Fibroblast of skin of right quadriceps (primary cell): Measurements from ENCODE around the gene DDX28.

ENCODE experiments used
- DNase-seq: peaks from one replicate; pipeline ENCODE4 v3.0.0-alpha.2; 2013

The DDX28 gene, protein sequence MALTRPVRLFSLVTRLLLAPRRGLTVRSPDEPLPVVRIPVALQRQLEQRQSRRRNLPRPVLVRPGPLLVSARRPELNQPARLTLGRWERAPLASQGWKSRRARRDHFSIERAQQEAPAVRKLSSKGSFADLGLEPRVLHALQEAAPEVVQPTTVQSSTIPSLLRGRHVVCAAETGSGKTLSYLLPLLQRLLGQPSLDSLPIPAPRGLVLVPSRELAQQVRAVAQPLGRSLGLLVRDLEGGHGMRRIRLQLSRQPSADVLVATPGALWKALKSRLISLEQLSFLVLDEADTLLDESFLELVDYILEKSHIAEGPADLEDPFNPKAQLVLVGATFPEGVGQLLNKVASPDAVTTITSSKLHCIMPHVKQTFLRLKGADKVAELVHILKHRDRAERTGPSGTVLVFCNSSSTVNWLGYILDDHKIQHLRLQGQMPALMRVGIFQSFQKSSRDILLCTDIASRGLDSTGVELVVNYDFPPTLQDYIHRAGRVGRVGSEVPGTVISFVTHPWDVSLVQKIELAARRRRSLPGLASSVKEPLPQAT

DNA sequence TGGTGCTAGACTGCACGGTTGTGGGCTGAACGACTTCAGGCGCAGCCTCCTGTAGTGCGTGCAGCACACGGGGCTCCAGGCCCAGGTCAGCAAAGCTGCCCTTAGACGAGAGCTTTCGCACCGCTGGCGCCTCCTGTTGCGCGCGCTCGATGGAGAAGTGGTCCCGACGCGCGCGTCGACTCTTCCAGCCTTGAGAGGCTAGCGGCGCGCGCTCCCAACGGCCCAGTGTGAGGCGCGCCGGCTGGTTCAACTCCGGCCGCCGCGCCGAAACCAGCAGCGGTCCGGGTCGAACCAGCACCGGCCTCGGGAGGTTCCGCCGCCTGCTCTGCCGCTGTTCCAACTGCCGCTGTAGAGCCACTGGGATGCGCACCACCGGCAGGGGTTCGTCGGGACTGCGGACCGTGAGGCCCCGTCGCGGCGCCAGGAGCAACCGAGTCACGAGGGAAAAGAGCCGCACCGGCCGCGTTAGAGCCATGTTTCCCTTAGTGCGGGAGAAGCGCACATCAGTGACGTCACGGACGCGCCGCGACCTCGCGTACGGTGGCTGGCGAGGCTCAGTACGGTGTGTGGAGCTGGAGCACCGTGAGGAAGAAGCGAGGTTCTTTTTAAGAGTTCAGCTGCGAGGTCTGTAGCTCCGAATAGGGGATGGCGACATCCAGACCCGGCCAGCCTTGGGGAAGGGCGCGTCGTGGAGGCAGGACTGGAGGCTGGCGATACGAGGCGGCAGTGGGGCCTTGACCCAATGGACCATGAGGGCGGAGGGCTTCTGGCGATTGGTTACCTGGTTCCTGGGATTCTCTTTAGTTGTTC is at the start of gene DDX28, which contains the start of gene DUS2:
DDX28 (minus strand) TSS at position 505 of the 810 bp plus-strand sequence; CDS start at position 475, 30 bp downstream.
DUS2 (plus strand) TSS at position 557 of the 810 bp plus-strand sequence. CDS start 14,740 bp downstream, outside the sequence.
- DNase-seq: peak; percentile 91

DNA sequence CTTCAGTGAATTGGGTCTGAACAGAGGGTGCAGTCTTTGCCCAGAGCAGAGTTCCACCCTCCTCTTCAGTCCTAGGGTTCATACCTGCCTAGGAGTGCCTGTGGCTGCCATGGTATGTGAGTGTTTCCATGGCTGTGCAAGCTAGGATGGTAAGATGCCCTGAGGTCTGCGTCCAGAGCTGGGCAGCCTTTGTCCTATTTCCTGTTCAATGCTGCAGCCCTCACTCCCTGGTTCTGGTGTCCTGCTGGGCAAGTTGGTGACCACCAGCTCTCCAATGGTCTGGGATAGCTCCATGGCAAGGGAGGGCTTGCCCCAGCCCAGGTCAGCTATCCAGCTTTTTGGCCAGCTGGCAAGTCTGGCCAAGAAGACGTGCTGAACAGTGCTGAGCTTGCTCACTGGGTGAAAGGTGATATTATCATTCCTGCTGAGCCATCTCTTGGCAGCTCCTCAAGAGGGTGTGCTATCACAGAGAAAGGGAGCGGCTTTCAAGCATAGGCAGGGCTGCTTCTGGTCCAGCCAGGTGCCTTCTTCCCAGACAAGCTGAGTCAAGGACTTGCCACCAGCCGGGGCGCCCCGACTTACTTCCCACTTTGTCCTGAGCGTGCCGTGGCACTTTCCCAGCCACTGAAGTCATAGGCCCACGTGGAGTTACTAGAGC is 49.1 kb upstream of the DDX28 start:
- peak; percentile 24 for DNase-seq

DNA sequence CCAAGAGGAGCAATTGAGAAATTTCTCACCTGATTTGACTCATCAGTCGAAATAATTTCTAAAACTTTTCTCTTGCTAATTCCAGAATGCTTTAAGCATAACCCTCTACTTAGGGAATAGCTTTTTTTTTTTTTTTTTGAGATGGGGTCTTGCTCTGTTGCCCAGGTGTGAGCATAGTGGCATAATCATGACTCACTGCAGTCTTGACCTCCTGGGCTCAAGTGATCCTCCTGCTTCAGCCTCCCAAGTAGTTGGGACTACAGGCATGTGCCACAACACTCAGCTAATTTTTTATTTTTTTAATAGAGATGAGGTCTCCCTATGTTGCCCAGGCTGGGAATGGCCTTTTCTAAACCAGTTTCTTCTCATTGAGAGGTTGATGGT is 48.5 kb upstream of the DDX28 start:
- no peak for DNase-seq

DNA sequence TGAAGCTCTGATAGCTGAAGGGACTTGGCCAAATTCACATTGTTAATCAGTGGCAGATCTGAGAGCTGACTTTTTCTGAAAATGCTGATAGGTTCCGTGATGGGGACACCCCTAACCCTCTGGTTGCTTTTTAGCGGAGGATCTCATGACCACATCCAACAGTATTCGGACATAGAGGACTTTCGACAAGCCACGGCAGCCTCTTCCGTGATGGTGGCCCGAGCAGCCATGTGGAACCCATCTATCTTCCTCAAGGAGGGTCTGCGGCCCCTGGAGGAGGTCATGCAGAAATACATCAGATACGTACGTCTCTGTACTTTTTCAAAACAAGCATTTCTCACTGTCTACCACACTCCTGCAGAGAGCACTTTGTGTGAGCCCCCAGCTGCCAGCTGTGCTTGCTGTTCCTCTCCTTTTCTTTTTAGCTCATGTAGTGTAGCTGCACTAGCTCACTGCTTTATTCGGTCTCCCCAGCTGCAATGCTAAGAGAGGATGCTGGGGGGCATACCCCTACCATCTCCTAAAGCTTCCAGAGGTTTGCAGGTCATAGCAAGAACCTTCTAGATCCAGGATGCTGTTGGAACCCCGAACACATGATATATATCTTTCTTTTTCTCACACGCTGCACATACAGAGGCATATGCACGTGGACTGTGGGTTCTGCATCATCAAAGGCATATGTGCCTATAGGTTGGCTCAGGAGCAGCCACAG is 47.9 kb upstream of the DDX28 start:
- no peak for DNase-seq

DNA sequence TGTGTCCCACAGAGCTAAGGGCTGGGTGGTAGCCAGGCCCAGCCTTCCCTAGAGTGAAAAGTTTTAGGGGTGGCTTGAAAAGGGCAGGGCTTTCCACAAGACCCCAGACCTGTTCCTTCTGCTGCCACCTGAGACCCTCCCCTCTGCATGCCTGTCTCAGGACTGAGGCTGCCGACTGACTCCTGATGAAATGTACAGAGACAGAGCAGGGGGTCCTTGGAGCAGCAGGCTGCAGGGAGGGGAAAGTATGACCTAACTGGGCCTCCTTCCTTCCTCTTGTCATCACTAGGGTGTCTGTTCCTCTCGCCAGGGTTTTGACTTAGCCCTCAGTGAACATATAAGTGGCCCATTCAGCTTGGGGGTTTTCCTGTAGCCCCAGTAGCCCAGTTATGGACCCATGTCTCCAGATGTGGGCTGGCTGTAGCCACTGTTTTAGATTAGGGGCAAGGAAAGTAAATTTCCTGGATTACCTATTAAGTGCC is 47.3 kb upstream of the DDX28 start:
- DNase-seq: no peak

DNA sequence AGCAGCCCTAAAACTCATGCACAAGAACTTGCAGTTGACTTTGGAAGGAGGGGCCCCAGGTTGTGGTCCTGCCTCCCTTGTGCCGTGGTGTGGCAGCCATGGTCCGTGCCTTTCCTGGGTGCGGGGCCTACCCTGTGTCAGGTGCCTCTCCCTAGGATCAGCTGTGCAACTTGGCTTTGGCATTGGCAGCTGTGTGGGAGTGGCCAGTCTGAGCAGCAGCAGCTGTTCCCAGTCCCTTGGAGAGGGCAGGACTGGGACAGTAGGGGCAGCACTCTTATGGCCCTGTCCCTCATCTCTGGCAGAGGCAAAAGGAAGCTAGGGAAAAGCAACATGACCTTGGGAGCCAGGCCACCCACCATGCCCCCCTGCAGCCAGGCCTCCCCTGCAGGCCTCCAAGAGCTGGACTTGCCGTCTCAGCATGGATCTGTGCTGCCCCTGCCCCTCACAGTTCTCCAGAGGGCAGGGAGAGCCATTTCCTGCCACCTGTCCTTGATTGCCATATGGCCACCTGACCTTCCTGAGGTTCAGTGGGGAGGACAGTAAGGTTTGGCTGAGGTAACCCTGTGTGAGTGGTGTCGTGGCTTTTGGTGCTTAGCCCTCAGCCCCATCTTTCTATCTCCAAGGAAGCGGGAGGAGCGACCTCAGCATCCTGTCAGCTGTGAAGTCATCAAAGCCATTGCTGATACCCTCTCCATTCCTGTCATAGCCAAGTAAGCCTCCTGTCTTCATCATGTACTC is 46.6 kb upstream of the DDX28 start:
- no peak for DNase-seq

DNA sequence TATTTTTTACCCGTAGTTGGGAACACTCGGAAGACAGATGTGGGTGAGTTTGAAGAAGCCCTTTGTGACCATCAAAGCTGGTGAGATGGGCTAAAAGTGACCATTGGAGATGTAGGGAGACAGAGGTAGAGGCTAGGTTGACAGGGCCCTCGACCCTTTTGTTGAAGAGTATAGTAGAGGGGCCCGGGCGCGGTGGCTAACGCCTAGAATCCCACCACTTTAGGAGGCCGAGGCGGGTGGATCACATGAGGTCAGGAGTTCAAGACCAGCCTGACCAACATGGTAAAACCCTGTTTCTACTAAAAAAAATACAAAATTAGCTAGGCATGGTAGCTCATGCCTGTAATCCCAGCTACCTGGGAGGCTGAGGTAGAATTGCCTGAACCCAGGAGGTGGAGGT is 45.9 kb upstream of the DDX28 start:
- no peak for DNase-seq

DNA sequence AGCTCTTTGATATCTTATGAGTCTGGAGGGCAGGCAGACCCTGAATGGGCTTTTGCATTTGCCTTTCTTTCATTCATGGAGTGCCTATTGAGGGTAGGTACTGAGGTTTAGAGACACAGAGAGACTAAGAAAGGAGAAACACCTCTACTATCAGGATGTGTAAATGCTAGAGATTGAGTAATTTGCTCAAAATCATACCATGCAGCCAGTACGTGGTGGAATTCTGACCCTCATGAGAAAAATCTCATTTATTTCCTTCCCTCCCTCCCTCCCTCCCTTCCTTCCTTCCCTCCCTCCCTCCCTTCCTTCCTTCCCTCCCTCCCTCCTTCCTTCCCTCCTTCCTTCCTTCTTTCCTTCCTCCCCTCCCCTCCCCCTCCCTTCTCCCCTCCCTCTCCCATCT is 43.7 kb upstream of the DDX28 start:
- DNase-seq: no peak

DNA sequence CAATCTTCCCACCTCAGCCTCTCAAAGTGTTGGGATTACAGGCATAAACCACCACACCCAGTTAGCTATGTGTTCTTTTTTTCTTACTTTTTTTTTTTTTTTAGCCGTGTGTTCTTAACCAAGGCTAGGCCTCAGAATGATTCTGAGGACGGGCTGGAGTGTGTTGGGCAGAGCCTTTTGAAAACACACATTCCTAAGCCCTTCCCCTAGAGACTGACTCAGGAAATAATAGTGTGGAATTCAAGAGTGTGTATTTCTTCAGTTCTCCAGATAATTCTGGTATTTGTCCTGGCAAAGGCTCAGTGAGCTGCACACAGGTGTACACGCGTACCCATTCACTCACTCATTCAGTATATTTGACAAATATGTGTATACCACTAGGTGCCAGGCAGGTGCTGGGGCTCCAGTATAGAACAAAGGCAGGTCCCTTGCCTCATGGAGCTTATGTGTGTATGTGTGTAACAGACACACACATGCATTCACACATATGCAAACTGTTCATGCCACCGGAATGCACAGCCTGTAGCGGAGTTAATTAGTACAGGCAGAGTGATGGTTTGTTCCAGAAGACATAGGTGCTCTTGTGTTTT is 42.8 kb upstream of the DDX28 start:
- DNase-seq: peak; percentile 74

DNA sequence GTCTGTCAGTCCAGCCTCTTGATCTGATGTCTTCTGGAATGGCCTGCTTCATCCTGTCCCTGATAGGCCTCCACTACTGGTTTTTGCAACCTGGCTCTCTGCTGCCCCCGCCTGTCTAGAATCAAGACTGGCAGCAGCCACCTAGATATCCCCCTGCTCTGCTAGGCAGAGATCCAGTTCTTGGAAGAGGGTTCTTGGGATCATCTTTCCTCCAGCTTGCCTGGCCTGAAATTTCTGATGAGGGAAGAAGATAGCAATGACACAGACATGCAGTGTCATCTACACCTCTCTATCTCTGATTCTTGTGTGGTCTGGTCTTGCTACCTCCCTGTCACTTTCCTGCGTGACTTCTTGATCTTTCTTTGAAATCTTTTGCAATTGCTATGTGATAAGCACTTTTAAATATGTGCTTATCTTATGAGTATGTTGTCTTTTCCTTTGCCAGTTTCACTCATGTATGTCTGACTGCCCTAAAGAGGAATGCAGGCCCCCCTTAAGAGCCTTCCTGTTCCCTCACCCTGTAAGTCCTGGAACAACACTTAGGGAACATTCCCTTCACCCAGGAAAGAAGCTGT is 41.8 kb upstream of the DDX28 start:
- DNase-seq: peak; percentile 70

DNA sequence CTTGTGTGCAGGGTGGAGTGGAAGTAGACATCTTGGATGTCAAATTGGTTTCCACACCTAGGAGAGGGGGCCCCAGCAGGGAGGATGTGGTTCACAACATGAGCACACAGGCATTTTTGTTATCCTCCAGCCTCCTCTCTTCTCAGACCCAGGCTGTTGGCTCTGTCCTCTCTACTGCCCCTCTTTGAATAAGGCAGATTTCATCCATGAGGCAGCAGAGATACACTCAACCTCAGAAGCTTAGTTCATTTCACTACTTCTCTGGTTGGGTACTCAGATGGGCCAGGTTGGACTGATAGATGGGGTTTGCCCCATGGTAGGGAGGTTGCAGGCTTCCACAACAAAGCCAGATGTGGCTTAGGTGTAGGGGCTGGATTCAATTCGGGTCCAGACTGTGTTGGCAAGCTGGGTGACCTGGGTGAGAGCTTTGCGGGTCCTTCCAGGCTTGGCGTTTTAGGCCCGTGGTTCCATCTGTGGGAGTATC is 39.9 kb upstream of the DDX28 start:
- DNase-seq: no peak

DNA sequence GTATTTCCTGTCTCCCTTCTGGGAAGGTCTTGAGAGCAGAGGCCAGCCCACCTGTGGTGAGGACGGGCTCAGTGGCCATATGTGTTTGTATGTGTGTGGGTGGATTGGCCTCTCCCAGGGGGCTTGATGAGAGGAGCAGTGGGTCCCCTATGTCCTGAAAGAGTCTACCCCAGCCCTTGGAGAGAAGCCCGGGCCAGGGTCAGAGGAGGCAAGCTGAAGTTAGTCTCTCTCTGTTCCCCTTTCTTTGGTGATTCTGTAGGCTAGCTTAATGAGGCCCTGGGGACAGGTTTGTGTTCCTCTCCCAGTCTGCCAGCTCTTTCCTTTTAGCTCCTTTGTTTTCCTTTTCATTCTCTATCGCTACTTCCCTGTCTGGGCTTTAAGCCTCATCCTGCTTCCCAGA is 38.4 kb upstream of the DDX28 start:
- no peak for DNase-seq

DNA sequence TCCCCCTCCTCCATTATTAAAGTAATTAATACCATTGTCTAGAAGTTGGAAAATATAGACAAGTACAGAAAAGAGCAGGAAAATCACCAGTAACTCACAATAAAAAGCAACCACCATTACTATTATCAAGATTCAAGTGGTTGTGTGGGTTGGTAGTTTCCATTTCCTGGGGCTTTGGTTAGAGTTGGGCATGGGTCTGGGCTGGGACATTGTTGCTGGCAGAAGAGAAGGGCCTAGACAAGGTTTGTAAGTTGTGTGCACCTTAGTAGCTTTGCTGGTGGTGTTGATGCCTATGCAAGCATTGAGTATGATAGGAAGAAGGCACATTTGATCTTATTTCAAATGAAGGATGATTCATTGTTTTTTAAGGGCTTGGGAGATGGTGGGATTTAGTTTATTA is 36.8 kb upstream of the DDX28 start:
- DNase-seq: no peak

DNA sequence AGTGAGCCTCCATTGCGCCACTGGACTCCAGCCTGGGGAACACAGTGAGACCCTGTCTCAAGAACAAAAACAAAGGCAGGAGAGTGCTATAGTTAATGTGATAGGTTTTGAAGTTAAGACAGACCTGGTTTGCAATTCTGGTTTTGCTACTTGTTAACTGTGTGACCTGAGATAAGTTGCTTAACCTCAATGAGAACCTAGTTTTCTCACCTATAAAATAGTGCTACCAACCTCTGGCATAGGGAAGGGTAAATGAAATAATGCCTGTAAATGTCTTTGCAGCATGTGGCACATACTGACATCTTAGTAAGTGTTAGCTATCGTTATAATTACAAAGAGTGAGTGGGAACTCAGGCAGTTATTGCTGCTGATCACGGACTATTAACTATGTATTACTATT is 32.4 kb upstream of the DDX28 start:
- no peak for DNase-seq

DNA sequence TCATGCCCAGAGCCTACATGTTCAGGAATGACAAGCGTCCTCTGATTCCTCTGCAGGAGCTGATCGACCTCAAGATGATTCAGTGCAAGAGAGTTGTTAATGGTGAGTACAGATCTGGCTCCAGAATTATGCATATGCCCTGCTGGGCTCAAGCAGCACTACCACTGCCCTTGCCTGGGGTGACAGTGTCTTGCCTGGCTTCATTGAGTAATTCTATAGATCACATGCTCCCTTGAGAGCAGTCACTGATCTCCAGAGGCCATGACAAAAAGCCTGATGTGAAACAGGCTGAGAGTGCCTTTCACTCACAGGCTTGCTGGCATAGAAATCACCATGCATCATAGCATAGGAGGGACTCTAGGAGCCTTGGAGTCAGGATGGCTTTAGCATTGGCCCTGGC is 26.4 kb upstream of the DDX28 start:
- no peak for DNase-seq

DNA sequence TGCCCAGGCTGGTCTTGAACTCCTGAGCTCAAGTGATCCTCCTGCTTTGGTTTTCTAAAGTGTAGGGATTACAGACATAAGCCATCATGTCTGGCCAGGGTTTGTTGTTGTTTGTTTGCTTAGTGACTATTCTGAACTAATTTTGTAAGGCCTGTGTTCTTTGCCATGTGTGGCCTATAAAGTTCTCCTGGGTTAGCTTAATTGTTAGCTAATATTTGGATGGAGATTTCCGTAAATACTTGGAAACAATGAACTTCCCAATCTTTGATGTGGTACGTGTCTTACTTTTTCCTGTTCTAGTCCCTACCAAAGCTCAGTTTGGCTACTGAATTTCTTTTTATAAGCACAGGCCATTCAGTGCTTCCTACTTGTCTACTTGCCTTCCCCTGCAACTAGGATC is 25.0 kb upstream of the DDX28 start:
- no peak for DNase-seq

DNA sequence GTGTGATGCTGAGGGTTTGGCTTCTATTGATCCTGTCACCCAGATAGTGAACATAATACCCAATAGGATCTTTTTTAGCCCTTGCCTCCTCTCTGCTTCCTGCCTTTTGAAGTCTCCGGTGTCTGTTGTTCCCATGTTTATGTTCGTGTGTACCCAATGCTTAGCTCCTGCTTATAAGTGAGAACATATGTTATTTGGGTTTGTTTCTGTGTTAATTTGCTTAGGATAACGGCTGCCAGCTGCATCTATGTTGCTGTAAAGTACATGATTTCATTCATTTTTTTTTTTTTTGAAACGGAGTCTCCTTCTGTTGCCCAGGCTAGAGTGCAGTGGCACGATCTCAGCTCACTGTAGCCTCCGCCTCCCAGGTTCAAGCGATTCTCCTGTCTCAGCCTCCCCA is 23.1 kb upstream of the DDX28 start:
- no peak for DNase-seq

DNA sequence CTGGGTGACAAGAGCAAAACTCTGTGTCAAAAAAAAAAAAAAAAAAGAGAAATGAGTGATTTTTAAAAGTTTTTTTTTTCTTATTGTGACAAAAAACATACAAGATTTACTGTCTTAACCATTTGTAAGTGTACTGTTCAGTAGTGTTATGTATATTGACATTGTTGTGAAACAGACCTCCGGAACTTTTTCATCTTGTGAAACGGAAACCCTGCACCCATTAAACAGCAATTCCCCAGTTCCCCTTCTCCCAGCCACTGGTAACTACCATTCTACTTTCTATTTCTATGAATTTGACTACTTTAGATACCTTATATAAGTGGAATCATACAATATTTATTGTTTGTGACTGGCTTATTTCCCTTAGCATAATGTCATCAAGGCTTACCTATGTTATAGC is 18.8 kb upstream of the DDX28 start:
- DNase-seq: no peak

DNA sequence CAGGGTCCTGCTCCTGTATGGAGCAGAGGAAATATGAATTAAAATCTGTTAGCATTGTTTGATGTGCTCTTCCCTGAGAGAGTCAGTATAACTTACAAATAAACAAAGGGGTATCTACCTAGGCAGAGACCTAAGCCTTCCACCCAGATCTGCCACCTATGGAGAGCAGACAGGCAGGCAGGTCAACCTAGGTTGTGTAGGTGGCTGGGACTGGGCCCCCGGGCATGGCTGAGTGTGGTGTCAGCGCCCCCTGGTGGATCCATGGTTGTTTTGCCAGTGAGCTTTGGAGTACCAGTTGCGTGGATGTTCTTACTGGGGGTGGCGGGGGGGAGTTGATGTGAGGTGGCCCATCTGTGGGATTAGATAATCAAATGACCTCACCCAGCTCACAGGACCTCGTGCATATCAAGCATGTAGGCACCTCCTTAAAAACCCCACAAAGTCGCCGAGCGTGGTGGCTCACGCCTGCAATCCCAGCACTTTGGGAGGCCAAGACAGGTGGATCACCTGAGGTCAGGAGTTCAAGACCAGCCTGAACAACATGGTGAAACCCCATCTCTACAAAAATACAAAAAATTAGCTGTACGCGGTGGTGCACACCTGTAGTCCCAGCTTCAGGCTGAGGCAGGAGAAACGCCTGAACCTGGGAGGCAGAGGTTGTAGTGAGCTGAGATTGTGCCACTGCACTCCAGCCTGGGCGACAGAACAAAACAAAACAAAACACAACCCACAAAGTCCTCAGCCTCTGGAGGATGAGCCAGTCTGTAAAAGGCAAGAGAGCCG is 17.7 kb upstream of the DDX28 start:
- peak; percentile 42 for DNase-seq
